RKO (cell line): Measurements from ENCODE around the gene SSBP3.
A peak's percentile ranks its signal among the peaks of the same experiment; 100 is the strongest.
"Not testable (repeated sequence)": the region's sequence is repeated elsewhere in the genome, so short reads cannot be mapped to it uniquely, and the experiment has no call there.

ENCODE experiments used
- DNase-seq: peaks from one replicate; pipeline ENCODE4 v3.0.0-alpha.2; 2016; ENCODE audit warnings: low spot score

Gene SSBP3

GRCh38 chr1:54220004-54220811, 186.0 kb downstream of the SSBP3 start:
- no peak for DNase-seq

GRCh38 chr1:54219688-54220003, 186.5 kb downstream of the SSBP3 start:
- no peak for DNase-seq

GRCh38 chr1:54218883-54219687, 187.1 kb downstream of the SSBP3 start:
- DNase-seq: no peak

DNA sequence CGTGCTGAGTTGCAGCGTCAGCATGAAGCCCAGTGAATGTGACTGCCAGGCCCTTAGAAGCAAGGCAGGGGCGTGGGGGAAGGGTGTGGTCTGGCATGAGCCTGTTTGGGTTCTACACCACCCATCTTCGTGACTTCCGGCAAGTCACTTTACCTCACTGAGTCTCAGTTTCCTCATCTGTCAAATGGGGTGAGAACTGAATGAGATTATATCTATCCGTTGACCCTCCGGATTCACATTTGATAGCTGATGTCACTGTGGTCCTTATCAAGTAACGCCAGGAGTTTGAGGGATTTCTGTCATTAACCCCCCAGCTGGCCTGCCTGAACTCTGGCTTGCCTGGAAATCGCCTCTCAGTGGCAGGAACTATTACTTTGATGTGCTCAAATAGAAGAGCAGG, 190.7 kb downstream of the SSBP3 start:
- no peak for DNase-seq

- no peak for DNase-seq
Measured at GRCh38 chr1:54212872-54213271, 193.3 kb downstream of the SSBP3 start.

- not testable (repeated sequence) for DNase-seq
Measured at GRCh38 chr1:54207896-54208295, 198.3 kb downstream of the SSBP3 start.

DNA sequence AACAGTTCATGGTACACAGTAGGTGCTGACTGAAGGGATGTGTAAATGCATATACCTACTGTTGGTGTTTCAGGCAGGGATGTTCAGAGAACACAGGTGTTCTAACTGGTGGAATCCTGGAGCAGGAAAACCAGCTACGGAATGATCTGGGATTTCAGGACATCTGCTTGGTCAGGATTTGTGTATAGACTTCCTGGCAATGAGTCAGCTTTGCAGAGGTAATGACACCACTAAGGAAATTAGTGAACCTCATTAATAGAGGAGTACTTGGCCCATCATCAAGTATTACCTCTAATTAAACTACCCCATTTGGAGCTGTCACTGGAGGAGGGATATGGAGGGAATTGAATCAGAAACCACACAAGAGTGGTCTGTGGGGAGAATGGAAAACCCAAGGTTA, 198.9 kb downstream of the SSBP3 start:
- DNase-seq: no peak

GRCh38 chr1:54204199-54204598, 202.0 kb downstream of the SSBP3 start:
- DNase-seq: no peak

DNA sequence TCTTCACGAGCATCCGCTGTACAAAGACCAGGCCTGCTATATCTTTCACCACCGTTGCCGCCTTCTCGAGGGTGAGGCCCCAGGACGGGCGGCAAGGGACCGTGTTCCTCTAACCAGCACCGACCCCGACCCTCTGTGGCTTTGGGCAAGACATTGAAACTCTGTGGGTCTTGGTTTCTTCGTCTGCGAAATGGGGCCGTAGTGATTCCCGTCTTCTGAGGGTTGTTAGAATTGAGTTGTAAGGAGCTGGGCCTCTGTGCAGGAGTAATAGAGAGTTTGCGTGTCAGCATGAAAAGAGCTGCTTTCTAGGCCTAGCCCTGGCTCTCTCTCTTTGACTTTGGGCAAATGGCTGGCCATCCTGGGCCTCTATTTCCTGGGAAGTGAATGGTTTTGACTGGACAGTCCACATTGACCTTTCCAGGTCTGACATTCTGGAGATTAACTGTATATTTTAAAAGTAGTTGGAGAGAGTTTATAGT, 205.6 kb downstream of the SSBP3 start:
- peak; percentile 48 for DNase-seq

GRCh38 chr1:54199765-54200518, 206.3 kb downstream of the SSBP3 start, which contains the start of the genes CYB5RL and MRPL37:
CYB5RL (minus strand) TSS chr1:54200030; CDS start chr1:54195616, 4,414 bp downstream.
MRPL37 (plus strand) TSS chr1:54200167; CDS start chr1:54200244, 77 bp downstream.
- DNase-seq: peak; percentile 94

GRCh38 chr1:54199151-54199764, 206.9 kb downstream of the SSBP3 start:
- DNase-seq: no peak

GRCh38 chr1:54193453-54193852, 212.7 kb downstream of the SSBP3 start:
- no peak for DNase-seq

- no peak for DNase-seq
Measured at GRCh38 chr1:54191525-54191924, 214.7 kb downstream of the SSBP3 start.

DNA sequence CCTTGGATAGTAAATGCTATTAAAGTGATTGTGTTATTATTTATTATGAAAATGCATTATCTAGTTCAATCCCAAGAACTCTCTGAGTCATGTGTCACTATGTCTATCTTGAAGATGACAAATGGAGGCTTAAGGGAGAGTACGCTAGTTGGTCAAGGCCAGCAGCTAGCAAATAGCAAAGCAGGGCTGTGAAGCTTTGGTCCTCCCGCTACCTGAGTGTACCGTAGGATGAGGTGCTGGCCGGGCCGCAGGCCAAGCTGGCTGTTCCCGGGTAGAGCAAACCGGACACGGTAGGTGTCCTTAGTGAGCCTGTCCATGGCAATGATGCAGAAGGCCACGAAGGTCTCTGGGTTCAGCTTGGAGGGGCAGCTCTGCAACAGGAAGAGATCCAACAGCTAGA, 215.7 kb downstream of the SSBP3 start:
- no peak for DNase-seq

DNA sequence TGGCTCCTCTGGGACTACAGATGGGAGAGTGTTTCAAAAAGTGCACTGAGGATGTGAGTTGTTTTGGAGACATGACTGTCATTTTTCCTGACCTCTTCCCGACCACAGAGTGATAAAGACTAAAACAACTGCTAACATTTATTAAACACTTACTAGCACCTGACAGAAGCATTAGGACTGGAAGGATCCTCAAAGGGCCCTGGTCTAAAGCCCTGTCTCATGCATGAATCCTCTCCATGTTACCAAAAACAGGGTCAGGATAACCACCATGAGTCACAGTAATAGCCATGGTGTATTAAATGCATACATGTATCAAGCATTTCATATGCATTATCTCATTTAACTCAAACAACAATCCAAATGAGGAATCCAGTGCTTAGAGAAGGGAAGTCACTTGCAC, 217.9 kb downstream of the SSBP3 start:
- DNase-seq: no peak

DNA sequence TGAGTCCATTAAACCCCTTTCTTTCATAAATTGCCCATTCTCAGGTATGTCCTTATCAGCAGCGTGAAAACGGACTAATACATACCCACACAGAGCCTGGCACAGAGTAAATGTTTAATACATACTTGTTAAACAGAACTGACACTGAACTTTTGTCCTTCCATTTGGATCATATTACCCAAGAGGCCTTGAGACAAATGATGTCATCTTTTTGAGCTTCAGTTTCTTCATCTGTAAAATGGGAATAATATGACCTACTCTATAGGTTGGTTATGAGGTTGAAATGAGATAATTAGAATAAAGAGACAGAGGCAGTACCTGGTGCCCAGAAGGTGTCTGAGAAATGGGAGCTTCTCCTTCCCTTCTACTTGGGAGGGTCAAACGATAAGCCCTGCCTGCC, 220.1 kb downstream of the SSBP3 start:
- DNase-seq: no peak

DNA sequence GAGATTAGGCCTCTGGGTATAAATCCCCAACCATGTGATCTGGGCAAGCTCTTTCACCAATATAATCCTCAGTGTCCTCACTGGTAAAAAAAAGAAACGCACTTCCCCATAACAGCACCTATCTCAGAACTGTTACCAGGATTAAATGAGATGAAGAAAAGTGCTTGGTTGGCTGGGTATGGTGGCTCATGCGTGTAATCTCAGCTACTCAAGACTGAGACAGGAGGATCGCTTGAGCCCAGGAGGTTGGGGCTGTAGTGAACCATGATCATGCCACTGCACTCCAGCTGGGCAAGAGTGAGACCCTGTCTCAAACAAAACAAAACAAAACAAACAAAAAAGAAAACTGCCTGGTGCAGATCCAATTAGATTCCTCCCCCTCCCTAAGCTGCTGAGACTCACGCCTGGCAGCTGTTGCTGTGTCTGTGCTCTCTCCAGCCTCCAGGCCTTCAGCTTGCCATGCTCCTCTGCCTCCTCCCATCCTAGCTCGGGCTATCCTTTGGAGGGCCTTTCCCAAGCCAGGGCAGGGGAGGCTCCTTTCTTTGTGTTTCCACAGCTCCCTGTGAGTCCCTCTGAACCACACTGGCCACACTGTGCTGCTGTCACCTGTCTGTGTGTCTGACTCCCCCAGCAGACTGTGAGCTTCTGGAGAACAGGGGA, 225.4 kb downstream of the SSBP3 start:
- DNase-seq: no peak

DNA sequence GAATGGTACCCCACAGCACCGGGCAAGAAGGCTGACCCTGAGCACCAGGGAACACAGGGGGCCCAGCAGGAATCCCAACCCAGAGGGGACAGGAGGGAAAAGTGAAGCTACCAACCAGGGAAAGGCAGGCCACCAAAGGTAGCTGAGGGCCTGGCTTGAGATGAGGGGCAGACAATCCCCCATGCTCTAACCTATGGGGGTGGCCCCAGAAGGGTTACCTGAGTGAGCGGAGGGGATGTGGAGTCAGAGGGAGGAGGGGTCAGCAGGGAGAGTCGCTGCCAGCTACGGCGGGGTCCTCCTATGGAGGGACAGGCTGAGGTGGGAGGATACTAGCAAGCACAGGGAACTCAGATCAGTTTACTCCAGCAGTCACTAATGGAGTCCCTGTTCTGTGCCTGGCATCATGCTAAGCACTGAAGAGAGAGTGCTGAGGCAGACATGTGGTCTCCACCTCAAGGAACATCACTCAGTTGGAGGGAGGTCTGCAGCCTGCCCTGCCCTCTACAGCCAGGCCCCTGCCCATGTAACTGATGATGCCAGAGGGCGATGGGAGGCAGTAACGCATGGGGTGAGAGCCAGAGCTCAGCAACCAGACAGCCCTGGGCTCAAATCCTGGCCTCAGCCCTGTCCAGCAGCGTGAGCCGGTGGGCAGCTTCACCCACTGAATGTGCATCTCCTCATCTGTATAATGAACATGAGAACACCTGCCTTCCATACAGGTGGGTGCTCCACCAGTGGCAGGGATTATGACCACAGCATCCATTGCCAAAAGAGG, 227.7 kb downstream of the SSBP3 start:
- no peak for DNase-seq

- no peak for DNase-seq
Measured at GRCh38 chr1:54177726-54178125, 228.5 kb downstream of the SSBP3 start.

DNA sequence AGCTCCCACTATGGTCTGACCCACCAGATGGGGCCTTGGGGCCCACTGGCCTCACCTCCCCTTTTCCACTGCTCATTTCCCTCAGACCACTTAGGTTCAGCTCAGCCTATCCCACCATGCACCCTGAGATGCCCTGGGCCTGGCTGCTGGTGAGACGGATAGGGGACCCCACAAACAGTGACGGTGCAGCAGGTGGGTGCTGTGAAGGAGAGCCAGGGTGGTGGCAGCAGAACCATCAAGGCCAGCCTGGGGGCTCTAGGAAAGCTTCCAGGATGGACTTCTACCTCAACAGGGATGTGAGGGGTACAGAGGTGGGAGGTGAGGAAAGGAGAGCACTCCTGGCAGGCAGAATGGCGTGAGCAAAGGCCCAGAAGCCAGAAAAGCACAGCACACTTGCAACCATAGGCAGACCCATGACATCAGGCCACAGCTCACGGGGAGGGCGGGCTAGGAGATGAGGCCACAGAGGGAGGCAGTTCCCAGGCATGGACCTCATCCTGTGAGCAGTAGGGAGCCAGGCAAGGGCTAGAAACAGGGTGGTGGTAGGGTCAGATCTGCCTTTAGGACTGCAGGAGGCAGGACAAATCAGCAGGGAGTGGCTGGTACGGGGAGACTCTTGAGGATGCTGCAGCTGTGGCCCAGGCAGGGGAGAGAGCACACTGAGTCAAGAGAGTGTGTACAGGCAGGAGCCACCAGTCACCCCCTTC, 229.4 kb downstream of the SSBP3 start:
- DNase-seq: no peak
